ENCODE measurements around the gene ZNF488. TPM values are rescaled to one million over a fixed set of nuclear protein-coding genes. Genes with fewer than 3 reads are reported as not detected.

The ZNF488 gene
- polyA plus RNA-seq, 1 donor: 3.6 TPM

GRCh38 chr10:47366181-47366631 lies 17.9 kb downstream of the ZNF488 start:
- DNase-seq: no peak

GRCh38 chr10:47365431-47366180 lies 18.5 kb downstream of the ZNF488 start:
- DNase-seq: no peak

DNA sequence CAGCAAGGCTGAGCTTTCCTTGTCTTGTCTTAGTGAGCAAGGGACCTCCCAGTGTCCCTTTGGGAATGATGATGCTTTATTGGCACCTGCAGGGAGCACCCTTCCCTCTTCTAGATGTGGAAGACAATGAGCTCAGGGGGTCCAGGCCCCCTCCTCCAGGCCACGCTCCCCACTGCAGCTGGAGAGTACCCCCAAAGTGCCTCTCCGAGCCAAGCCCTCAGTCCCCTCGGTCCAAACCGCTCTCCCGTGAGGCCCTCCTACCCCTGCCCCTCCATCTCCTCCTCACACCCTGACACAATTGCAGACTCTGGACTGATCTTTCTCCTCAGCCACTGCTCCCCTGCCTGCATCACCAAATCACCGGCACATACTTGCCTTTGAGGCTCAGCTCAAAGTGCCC lies 19.2 kb downstream of the ZNF488 start:
- no peak for DNase-seq

DNA sequence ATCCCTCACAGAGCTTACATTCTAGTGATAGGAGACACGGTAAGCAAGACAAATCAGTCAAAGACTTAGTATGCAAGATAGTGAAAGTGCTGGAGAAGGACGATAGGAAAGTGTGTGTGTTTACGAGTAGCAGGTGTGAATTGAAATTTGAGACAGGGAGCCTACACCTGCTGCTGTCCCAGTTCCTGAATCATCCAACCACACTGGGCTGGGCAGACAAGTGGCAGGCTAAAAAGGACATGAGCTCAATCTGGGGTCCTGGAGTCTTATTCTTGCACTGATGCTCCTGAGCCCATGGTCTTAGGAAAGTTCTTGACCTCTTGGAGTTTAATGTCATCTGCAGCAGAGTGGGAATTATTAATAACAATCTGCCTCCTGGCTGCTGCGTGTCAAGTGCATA lies 19.7 kb downstream of the ZNF488 start:
- DNase-seq: no peak

- no peak for DNase-seq
Observed at GRCh38 chr10:47363781-47364180, 20.3 kb downstream of the ZNF488 start.

GRCh38 chr10:47362199-47362598 lies 21.9 kb downstream of the ZNF488 start:
- no peak for DNase-seq

- DNase-seq: no peak
Observed at GRCh38 chr10:47361293-47361692, 22.8 kb downstream of the ZNF488 start.

- DNase-seq: no peak
Observed at GRCh38 chr10:47360419-47361040, 23.6 kb downstream of the ZNF488 start.

- DNase-seq: no peak
Observed at GRCh38 chr10:47359626-47360418, 24.3 kb downstream of the ZNF488 start.

- no peak for DNase-seq
Observed at GRCh38 chr10:47359101-47359500, 25.0 kb downstream of the ZNF488 start.

GRCh38 chr10:47358457-47358856 lies 25.6 kb downstream of the ZNF488 start:
- no peak for DNase-seq

DNA sequence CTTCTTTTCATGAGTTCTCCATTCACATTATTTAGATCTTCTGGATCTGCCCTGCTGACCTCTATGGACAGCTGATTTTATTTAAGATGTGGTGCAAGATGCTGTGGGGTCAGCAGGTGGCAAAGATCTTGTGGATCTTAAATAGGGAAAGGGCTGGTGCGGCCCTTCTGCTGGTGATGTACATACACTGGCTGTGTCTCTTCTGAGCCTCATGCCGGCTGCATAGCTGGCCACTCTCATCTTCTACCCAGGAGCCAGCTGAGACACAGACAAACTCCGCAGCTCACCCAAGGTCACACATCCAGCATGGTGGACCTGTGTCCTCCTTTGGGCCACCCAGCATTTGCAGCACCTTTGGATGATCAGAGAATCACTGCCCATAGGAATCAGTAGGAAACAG lies 26.2 kb downstream of the ZNF488 start:
- no peak for DNase-seq

GRCh38 chr10:47357131-47357582 lies 26.9 kb downstream of the ZNF488 start:
- DNase-seq: no peak

- no peak for DNase-seq
Observed at GRCh38 chr10:47356708-47357107, 27.4 kb downstream of the ZNF488 start.

DNA sequence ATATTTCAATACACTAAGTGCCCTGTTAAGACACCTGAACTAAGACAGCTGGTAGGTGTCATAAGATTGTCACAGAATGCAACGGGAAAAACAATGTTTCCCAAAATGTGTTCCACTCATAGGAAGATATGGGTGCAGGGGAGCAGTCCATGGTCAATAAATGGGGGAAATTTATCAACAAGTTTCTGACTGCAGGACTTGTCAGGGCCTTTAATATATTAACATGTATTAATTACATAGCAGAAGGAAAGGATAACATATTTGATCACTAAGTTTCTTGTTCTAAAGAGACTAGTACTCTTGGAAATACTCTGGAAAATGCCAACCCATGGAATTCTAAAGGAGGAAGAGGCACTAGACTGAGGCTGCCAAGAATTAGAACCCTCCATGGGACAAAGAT lies 29.2 kb downstream of the ZNF488 start:
- DNase-seq: no peak

DNA sequence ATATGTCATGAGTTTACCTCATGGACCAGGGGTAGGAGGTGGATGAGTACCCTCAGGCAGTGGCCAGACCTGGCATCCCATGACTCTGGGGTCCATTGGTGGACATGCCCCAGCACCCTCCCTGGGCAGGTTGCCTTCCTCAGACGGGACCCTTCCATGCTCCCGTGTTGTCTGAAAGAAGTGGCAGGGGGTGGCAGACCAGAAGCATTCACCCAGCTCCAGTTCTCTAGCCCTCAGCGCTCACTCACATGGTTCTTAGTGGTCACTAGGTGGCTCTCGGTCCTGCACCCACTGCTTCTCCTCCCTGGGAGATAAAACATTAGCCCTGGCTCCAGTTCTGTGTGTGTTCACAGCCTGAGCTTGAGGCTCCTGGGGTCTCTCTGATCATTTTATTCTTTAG lies 29.9 kb downstream of the ZNF488 start:
- DNase-seq: no peak

DNA sequence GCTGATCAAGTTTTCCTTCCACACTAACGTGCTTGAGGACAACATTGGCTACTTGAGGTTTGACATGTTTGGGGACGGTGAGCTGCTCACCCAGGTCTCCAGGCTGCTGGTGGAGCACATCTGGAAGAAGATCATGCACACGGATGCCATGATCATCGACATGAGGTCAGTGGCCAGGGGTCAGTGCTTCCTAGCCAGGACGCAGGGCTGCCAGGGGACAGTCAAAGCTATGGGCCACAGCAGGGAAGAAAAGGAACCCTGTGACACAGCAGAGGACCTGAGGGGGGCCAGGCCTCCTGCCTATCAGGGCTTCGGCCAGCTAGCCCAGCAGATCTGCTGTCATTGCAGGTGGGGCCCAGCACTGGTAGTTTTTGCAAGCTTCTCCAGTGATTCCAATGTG lies 30.7 kb downstream of the ZNF488 start:
- no peak for DNase-seq

DNA sequence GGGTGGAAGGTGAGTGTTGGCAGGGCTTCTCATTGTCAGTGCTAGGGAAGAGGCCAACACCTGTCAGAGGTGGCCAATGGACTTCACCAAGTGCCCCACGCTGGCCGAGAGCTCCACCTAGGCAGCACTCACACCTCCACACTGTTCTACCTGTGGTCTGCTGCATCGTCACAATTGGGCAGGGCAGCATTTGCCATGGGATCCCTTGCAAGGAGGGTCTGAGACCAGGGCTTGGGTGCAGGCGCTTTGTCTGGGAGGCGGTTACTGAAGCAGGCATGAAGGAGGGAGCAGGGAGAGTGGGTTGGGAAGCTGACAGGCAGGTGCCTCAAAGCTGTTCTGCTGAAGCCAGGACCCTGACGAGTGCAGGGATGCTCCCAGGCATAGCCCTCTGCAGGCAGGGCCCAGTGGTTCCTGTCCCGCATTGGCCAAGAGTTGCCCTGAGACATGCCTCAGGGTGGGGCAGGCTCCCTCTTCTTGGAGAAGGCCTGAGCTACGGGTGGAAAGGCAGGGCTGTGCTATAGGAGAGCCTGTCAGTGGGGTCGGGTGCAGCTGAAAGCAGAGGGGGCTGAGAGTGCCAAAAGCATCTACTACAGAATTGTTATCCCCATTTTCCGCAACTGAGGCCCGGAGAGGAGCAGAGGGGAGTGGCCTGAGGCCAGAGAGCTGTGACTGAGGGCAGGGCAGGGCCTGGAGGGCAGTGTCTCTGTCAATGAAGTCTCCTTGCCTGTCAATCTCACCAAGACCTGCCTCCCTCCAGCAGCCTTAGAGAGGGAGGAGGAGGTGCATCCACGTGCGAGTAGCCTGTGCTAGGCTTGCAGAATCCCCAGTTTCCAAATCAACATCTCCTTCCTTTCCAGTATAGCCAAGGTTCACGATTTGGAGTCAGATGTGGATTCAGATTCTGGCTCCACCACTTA lies 31.9 kb downstream of the ZNF488 start:
- DNase-seq: no peak

DNA sequence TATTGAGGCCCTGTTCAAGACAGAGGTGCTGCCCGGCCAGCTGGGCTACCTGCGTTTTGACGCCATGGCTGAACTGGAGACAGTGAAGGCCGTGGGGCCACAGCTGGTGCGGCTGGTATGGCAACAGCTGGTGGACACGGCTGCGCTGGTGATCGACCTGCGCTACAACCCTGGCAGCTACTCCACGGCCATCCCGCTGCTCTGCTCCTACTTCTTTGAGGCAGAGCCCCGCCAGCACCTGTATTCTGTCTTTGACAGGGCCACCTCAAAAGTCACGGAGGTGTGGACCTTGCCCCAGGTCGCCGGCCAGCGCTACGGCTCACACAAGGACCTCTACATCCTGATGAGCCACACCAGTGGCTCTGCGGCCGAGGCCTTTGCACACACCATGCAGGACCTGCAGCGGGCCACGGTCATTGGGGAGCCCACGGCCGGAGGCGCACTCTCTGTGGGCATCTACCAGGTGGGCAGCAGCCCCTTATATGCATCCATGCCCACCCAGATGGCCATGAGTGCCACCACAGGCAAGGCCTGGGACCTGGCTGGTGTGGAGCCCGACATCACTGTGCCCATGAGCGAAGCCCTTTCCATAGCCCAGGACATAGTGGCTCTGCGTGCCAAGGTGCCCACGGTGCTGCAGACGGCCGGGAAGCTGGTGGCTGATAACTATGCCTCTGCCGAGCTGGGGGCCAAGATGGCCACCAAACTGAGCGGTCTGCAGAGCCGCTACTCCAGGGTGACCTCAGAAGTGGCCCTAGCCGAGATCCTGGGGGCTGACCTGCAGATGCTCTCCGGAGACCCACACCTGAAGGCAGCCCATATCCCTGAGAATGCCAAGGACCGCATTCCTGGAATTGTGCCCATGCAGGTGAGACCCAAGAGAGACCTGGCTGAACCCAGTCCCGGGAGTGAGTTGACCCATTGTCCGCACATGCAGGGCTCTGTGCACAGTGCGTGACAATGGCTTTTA lies 33.1 kb downstream of the ZNF488 start:
- no peak for DNase-seq

DNA sequence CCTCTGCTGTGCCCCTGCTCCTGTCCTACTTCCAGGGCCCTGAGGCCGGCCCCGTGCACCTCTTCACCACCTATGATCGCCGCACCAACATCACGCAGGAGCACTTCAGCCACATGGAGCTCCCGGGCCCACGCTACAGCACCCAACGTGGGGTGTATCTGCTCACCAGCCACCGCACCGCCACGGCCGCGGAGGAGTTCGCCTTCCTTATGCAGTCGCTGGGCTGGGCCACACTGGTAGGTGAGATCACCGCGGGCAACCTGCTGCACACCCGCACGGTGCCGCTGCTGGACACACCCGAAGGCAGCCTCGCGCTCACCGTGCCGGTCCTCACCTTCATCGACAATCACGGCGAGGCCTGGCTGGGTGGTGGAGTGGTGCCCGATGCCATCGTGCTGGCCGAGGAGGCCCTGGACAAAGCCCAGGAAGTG lies 34.1 kb downstream of the ZNF488 start:
- no peak for DNase-seq

- DNase-seq: no peak
Observed at GRCh38 chr10:47349516-47349915, 34.6 kb downstream of the ZNF488 start.
